MM.1S (cell line): ENCODE measurements around the gene KSR2.

Experiments used
- CTCF ChIP-seq: fragments of 300-600 bp; sonication (generic); IDR thresholded peaks from 2 replicates; pipeline ENCODE4 v1.5.1; 2016; ENCODE audit warnings: antibody characterized with exemption, low read length, mixed read lengths
- EZH2 ChIP-seq: fragments of 300-600 bp; sonication (generic); optimal IDR thresholded peaks from 2 replicates; pipeline ENCODE3; 2017; ENCODE audit warnings: low read depth, mild to moderate bottlenecking, antibody characterized with exemption, low read length, mixed read lengths

GRCh38 chr12:117491711-117492110 is 477.1 kb downstream of the KSR2 start:
- TF ChIP-seq CTCF (no peak), EZH2 (no peak)
